Ascending aorta (tissue), 2 donors: ENCODE data around the gene ATP1A3. TPM values are rescaled to one million over a fixed set of nuclear protein-coding genes. Genes with fewer than 3 reads are reported as not detected.
"Not testable (repeated sequence)": the region's sequence is repeated elsewhere in the genome, so short reads cannot be mapped to it uniquely, and the experiment has no call there.

ENCODE experiments used
- DNase-seq, 2 donors: peaks; one replicate each; pipeline ENCODE4 v3.0.0-alpha.2; 2019; ENCODE audit warnings: low spot score in 2 of 2
- H3K27ac ChIP-seq, 2 donors: fragments of 200-600 bp; sonication (generic); one replicate each; pipeline ENCODE4 v1.5.1; 2016 to 2017; ENCODE audit warnings: mild to moderate bottlenecking in 1 of 2
- H3K27me3 ChIP-seq: fragments of 200-600 bp; sonication (generic); one replicate; pipeline ENCODE4 v1.5.1; 2017
- H3K36me3 ChIP-seq, 2 donors: fragments of 200-600 bp; sonication (generic); one replicate each; pipeline ENCODE4 v1.5.1; 2016
- H3K4me1 ChIP-seq, 2 donors: fragments of 200-600 bp; sonication (generic); one replicate each; pipeline ENCODE4 v1.5.1; 2016 to 2017; ENCODE audit warnings: mild to moderate bottlenecking in 1 of 2
- H3K4me3 ChIP-seq, 2 donors: fragments of 200-600 bp; sonication (generic); one replicate each; pipeline ENCODE4 v1.5.1; 2016 to 2017; ENCODE audit warnings: mild to moderate bottlenecking in 1 of 2
- H3K9me3 ChIP-seq, 2 donors: fragments of 200-600 bp; sonication (generic); one replicate each; pipeline ENCODE4 v1.5.1; 2016
- CTCF ChIP-seq, 3 experiments: fragments of 200-600 bp in 2 of 3; fragments of 450-650 bp in 1 of 3; sonication (generic) in 2 of 3; IDR thresholded peaks; one replicate each; pipeline ENCODE4 v1.5.1; 2016 to 2019; ENCODE audit warnings: antibody characterized with exemption in 3 of 3, mild to moderate bottlenecking in 1 of 3, moderate library complexity in 1 of 3
- intact Hi-C: fragments of 100-400 bp; cut with DNase I; formaldehyde crosslinking; loops from one replicate; pipeline ENCODE4 v1.15.1; 2023
- total RNA-seq: library from RNA; depleted of rRNA; stranded (reverse); fragments of >200 nt; gene quantifications from one replicate; pipeline ENCODE4 v1.1.0, GENCODE V29; 2016

ATP1A3 gene
- total RNA-seq, 1 donor from 2014 or later = 1.1 TPM

DNA sequence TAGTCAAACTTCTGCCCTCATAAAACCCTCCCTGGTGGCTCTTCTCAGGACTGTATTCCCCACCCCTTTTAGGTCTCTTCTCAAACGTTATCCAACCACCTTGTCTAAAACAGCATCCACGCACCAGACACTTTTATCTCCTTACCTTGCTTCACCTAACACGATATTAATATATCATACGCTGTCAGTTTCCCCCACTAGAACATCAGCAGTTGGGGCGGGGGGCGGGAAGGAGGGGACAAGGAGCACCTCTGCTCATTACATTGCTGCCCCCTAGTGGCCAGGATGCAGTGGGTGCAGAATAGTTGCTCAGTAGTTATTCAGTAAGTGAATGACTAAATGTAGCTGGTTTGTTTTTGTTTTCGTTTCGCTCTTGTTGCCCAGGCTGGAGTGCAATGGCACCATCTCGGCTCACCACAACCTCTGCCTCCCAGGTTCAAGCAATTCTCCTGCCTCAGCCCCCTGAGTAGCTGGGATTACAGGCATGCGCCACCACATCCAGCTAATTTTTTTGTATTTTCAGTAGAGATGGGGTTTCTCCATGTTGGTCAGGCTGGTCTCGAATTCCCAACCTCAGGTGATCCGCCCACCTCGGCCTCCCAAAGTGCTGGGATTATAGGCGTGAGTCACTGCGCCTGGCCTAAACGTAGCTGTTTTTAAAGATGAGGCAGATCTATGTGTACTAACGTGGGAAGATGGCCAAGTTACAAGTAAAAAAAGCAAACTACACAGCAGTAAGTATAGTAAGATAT lies 40.8 kb upstream of the ATP1A3 start:
- H3K27me3 ChIP-seq, DNase-seq, H3K27ac ChIP-seq, intact Hi-C loops, H3K4me1 ChIP-seq, H3K9me3 ChIP-seq, H3K4me3 ChIP-seq: not testable (repeated sequence)
- TF ChIP-seq CTCF (IDR thresholded peaks at IDR 0.05) = peak; percentile 31 to 77 (median 75)
- peaks cover 2 to 30% of the 10 kb centered on the region in 2 donors for H3K36me3 ChIP-seq

DNA sequence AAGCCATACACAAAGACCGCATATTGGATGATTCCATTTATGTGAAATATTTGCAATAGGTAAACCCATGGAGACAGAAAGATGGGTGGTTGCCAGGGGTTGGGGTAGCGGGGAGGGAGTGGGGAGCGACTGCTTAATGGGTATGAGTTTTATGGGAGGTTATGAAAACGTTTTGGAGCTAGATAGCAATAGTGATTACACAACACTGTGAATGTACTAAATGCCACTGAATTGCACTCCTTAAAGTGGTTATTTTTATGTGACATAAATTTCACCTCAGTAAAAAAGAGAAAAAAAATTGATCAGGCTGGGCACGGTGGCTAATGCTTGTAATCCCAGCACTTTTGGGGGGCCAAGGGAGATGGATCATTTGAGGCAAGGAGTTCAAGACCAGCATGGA lies 39.4 kb upstream of the ATP1A3 start:
- intact Hi-C loops = no loop called here
- no peak for DNase-seq

DNA sequence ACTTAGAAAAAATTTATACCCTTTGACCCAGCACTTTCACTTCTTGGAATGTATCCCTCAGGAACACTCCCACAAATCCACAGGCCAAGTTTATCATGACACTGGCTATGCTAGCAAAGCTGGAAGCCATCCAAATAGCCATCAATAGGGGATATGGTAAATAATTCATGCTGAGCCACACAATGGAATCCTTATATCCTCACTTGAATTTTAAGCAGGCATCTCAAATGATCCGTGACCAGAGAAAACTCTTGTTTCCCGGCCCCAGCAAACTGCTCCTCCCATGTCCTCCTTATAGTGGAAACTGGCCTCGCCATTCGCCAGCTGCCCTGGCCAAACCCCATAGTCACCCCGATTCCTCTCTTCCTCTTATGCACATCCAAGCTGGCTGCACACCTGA lies 38.4 kb upstream of the ATP1A3 start:
- H3K27ac ChIP-seq = no peak overlapping the region
- no peaks in the 10 kb centered on the region for H3K9me3 ChIP-seq
- TF ChIP-seq CTCF (IDR thresholded peaks at IDR 0.05) = no peak
- no peak overlapping the region for H3K4me3 ChIP-seq
- intact Hi-C loops = no loop called here
- H3K27me3 ChIP-seq = no peaks in the 10 kb centered on the region
- H3K4me1 ChIP-seq = no peaks in the 10 kb centered on the region
- DNase-seq = no peak
- H3K36me3 ChIP-seq = peaks cover 0 to 12% of the 10 kb centered on the region in 2 donors

More for the DNA sequence above, 39.4 kb upstream of the ATP1A3 start:
- H3K4me3 ChIP-seq = no peak overlapping the region
- H3K4me1 ChIP-seq = no peaks in the 10 kb centered on the region
- peaks cover 0 to 18% of the 10 kb centered on the region in 2 donors for H3K36me3 ChIP-seq
- no peak for TF ChIP-seq CTCF (IDR thresholded peaks at IDR 0.05)
- no peak overlapping the region for H3K27ac ChIP-seq
- H3K27me3 ChIP-seq = no peaks in the 10 kb centered on the region
- no peaks in the 10 kb centered on the region for H3K9me3 ChIP-seq

DNA sequence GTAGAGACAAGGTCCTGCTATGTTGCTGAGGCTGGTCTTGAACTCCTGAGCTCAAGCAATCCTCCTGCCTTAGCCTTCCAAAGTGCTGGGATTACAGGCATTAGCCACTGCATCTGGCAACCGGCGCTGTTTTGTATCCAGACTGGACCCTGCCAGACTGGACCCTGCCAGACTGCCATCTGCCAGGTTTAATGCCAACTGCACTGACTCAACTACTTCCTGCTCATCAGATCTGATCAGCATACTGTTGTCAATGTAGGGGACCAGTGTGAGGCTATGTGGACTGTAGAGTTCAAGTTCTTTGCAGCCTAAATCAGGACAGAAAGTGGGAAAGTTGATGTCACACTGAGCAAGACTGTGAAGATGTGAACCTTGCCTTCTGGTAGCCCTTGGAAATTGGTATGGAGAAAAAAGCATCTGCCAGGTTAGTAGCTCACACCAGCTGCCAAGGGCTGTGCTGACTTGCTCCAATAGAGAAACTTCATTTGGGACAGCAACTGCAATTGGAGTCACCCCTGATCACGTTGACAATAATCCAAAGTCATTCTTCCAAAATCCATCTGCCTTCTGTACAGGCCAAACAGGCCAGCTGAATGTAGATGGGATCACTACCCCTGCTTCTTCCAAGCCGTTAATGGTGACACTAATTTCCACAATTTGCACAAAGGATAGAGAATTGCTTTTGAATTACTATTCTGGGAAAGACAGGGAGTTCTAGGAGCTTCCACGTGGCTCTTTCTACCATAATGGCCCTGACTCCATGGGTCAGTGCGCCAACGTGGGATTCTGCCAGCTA lies 36.8 kb upstream of the ATP1A3 start:
- Histone ChIP-seq H3K27me3 (no peaks in the 10 kb centered on the region), H3K36me3 (peaks cover 0 to 14% of the 10 kb centered on the region in 2 donors), H3K27ac (no peak overlapping the region), H3K4me3 (no peak overlapping the region), H3K9me3 (no peaks in the 10 kb centered on the region), H3K4me1 (no peaks in the 10 kb centered on the region)
- TF ChIP-seq CTCF (IDR thresholded peaks at IDR 0.05) = no peak
- intact Hi-C loops = no loop called here
- DNase-seq = no peak

GRCh38 chr19:42028304-42029216 lies 34.5 kb upstream of the ATP1A3 start:
- Histone ChIP-seq H3K4me1 (peaks cover 6 to 7% of the 10 kb centered on the region in 2 donors), H3K4me3 (no peak overlapping the region), H3K9me3 (no peaks in the 10 kb centered on the region), H3K36me3 (peaks cover 0 to 14% of the 10 kb centered on the region in 2 donors), H3K27me3 (no peaks in the 10 kb centered on the region), H3K27ac (no peak overlapping the region)
- DNase-seq = no peak
- peak in 2 of 3 experiments; percentile 17 to 29 for TF ChIP-seq CTCF (IDR thresholded peaks at IDR 0.05)
- intact Hi-C loops = no loop called here
